ENCODE measurements around the gene CCN6.
A peak's percentile ranks its signal among the peaks of the same experiment; 100 is the strongest.
"Not testable (repeated sequence)": the region's sequence is repeated elsewhere in the genome, so short reads cannot be mapped to it uniquely, and the experiment has no call there.

CCN6 gene

DNA sequence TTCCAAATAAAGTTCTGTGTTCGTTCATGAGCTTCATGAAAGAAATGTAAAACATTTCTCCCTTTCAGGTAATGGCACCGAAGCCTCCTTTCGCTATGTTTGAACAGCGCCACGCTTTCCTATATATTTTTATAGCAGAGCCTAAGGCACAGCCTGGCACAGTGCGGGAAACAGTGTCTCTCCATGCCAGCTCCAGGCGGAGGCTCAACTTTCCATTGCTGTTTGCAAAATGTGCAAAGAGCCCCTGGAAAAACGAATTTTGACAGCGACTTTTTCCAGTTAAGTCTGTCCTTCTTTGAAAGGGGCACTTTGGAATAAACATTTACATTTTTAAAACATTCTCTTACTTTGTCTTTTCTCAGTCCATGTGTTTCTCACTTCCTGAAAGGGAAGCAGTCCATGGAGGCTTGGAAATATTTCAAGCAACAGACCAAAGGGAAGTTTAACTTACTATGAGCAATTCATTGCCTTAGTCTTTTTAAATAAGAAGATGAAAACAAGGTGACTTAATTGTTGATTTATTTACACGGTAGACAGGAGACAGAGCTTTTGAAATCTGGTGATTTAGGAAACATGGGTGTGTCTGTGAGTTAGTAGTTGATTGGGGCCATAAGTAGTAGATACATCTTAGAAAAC lies 769 bp downstream of the CCN6 start:
- no peak for DNase-seq

DNA sequence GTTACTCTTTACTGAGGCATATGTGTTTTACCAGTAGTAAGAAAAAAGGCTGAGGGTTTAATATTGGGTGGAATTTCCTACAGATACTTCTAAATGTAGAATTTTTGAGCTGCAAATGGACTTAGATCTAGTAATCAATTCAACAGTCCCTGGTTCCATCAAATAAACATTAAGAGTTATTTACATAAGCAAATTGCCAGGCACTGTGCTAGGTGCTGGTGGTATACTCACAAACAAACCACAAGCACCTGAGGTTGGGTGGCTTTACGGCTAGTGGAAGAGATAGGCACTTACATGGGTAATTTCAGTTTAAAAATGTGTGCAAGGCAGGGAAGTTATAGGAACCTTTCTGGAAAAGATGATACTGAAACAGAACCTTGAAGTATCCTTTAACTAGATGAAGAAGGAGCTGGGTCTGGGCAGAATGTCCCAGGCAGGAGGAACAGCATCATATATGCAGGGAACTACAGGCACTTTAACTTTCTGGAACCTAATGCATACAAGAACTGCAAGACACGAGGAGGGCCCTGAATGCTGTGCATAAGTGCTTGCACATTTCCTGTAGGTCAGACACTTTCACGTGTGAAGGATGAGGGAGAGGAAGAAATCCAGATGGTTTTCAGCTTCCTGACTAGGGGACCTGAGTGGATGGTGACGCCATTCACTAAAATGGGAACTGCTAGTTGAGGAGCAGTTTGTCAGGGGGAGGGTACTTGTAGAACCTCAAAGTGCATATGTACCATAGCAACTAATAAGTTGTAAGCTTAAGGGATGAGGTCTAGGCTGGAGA lies 4.5 kb downstream of the CCN6 start:
- no peak for DNase-seq

DNA sequence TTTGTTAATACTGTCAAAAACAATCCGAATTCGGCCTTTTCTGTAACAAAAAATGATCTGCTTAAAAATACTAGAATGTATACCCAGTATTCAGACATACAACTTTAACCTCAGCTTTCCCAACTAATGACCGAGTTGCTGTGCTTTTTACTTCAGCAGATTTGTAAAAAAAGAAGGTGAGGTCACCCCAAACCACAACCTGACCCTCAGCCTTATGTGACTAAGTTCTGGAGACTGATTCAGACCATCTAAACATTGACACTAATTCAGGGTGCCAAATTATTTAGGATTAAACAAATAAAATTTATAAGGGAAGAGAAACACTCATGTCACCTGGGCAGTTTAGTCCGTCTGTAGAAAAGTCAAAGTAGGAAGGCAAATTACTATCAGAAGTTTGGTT lies 7.7 kb downstream of the CCN6 start:
- DNase-seq = no peak

DNA sequence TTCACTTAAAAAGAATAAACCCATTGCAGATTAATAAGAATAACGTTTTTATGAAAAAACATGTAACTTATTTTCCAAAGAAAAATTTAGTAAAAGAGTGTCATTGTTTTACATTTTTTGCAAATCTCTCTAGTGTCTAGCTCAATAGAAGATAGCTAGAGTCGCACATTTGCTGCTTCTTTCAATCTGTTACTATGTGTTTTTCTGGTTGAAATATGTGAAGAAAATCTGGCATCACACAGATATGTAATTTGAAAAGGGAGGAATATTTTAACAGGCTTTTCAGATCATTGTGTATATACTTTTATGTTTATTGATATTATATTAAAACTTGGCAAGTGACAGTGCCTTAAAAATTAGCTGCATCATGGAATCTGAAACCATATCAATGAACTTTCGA lies 9.1 kb downstream of the CCN6 start:
- DNase-seq = no peak

DNA sequence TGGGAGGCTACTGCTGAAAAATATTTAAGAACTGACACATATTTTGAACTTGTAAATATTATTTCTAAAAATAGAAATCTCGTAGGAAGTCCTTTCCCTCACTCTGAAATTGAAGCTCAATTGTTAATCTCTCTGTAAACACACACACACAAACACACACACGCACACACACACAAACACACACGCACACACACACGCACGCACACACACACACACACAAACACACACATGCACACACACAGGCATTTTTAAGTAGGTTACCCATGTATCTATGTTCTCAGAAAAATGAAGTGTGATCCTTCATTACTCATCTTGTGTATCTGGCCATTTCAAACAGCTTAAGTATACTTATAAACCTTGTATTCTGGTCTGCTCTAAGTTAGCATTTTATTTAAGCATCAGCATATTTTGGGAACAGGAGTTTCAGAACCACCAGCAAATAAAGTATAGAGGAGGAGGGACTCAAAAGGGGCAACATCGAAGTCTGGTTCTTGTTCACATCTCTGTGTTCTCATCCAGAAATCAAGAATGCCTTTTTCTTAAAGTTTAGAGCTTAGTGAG lies 11.6 kb downstream of the CCN6 start:
- no peak for DNase-seq

DNA sequence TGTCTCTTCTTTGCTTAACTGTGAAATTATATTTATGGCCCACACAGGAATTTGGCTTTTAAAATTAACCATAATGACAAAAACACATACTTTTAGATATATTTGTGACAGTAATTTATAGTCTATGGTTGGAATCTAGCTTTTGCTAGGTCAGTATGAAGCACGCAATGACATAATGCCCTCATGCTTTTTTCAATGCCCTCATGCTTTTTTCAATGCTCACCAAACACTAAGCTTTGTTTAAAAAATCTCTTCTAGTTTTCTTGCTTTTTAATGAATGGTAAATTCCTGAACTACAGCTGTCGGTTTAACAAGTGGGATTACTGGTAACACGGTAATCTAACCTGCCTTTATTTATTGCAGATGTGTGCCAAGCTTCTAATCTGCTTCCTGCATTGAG lies 12.7 kb downstream of the CCN6 start:
- no peak for DNase-seq

DNA sequence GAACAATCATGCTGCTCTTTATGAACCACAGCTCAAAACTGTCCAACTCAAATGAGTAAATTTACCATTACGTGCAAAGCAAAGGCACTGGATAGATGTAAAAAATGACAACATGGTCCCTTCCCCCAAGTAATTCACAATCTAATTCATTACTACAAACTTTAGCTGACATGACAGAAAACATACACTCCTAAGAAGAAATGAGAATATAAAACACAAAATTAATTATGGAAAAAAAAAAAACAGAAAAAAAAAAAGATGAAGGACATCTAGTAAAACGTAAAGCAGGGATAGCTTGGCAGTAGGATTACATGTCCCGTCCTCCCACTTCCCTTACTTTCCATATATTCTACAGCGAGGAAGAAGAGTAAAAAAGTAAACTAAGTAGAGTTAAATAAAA lies 27.7 kb downstream of the CCN6 start:
- no peak for DNase-seq

DNA sequence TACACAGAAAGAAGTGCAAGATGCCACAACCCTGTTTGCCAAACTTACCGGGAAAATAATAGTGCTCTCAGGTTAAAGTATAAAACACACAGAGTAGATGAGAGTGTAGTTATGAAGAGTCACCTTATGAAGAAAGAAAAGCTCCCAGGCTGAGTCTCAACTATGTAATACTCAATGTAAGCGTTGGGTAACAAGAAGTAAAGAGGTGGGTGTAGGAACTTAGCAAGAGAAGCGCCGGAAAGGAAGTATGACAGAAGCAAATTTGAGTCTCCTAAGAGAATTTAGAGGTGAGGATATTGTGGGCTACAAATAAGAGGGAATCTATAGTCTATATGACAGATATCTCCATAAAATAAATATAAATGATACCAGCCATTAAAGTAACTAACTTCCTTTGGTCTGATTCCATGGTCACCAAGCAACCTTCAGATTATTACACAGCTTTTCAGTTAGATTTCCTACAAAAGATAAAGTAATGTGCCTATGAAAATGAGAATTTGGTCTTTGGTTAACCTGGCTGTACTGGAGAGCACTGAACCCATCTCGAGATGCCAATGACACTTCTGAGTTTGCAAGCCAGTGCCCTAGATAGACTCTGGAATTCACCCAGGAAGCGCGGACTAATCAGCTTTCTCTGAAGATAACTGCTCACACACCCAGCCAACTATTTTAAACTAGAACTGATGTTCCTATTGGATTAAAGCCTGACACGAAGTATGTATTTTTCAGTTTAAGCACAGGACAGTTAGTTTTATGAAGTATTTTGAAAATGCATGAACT lies 31.6 kb downstream of the CCN6 start:
- DNase-seq = no peak

DNA sequence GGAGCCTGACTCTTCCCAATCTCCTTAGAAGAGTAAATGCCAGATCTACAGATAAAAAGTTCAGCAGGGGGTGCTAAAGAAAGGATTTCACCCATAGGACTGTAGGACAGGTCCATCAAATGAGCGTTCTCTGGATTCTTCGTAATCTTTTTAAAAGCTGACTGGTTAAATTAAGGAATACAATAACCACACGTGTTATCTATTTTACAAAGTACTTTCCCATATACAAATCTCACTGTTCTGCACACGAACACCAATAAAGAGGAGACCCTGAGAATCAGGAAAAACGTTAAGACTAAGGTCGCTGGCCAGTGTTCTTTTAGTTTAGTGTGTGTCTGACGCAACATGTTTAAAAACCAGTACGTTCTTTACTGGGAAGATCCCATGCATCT lies 32.8 kb downstream of the CCN6 start:
- DNase-seq = no peak

DNA sequence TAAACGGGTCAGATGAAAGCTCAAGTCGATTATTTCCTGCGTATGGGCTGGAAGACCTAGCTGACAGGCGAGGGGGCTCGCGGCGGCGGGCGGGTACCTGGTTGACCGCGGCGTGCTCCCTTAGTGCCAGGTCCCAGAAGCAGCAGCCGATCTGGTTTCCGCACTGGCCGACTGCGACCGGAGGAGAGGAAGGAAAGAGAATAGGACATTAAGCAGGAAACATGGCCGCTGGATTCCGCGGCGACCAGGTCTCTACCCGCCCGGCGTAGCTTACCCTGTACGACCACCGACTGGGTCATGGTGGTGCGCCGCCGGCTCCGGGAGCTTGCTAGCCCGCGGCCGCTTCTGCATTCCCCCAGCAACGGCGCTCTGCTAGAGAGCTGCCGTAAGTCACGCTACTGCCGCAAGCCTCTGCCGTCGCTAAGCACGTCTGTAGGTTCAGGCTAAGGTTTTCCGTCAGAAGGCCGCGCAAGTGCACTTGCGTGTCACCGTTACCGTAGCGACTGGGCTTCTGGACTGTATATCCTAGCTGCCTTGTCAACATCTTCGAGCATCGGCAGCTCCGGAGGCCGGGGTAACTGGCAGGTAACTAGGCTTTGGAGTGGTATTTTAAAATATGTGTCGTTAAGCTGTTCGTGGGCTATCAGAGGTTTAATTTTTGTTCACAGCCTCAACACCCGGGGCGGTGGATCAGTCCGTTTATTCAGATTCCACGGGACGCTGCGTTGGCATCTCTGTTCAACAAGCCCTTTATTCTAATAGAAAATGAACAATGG lies 33.4 kb downstream of the CCN6 start, which contains the start of the genes FAM229B and TUBE1:
Gene FAM229B, plus strand, starts transcription at position 456 of the 776 bp plus-strand sequence. CDS start 11,693 bp downstream, outside the sequence.
Gene TUBE1, minus strand, starts transcription at position 347 of the 776 bp plus-strand sequence. Its CDS starts 48 bp downstream, at position 299.
- peak; percentile 86 to 88 for DNase-seq

DNA sequence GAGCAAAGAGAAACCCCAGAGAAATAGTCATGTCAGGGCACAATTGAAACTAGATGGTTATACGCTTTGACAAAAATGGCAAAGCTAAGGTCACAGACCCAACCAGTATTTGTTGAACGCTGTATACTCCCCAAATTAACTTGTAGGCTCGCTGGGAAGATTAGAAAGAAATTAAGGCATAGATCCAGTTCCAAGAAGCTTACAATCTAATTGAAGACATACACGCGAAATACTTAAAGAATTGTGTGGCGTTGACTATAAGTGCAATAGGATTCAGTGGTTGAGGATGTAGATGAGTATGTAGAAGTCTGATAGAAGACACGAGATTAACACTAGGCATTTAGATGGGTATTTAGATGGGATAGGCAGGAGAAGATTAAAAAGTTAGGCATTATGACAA lies 34.0 kb downstream of the CCN6 start:
- DNase-seq = no peak

DNA sequence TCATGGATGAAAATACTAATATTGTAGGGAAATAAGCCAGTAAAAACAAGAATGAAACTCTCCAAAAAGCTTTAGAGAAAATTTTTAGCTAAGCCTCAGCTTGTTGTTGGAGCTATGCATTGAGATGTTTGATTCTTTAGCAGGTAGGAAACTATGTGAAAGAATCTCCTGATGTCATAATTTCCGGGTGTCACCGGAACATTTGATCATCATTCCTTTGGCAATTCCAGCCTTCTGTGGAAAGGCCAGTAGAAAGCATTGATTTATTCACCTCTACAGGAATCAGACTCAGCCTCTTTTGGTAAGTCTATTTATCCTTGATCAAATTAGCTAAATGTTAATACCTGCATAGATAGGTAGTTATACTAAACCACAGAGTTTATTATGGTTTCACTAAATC lies 43.0 kb downstream of the CCN6 start:
- no peak for DNase-seq

DNA sequence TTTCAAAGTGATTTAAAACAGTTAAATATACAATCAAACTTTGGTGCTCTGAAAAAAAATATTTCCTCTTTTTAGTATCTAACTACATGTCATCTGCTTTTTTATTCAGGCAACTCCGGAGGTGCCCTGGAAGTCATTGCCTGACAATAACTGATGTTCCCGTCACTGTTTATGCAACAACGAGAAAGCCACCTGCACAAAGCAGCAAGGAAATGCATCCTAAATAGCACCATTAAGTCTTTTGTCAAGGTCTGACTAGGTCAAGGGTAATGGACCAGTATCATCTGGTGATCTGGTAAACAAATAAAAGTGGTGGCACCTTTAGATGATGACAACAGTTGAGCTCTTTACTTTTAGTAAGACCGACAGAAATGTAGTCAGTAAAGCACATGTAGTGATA lies 46.7 kb downstream of the CCN6 start:
- no peak for DNase-seq

DNA sequence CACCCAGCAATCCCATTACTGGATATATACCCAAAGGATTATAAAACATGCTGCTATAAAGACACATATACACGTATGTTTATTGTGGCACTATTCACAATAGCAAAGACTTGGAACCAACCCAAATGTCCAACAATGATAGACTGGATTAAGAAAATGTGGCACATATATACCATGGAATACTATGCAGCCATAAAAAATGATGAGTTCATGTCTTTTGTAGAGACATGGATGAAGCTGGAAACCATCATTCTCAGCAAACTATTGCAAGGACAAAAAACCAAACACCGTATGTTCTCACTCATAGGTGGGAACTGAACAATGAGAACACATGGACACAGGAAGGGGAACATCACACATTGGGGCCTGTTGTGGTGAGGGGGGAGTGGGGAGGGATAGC lies 52.1 kb downstream of the CCN6 start:
- not testable (repeated sequence) for DNase-seq

DNA sequence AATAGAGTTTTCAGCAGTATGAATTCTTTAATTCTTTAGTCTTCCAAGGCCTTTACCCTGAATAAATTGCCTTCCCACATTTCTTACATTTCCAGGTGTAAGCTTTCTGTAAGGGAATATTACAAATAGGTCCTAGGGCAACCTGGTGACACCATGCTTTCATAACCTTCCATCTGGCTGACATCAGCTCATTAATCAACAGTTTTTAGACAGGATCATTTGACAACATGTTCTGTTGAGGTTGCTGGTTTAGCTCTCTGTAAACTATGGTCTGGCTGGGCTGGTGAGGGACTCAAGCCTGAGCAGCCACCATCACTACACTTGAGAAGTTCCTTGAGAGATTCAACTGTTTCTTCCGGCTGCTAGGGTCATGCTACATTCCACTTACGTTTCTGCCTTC lies 52.7 kb downstream of the CCN6 start:
- DNase-seq = no peak

DNA sequence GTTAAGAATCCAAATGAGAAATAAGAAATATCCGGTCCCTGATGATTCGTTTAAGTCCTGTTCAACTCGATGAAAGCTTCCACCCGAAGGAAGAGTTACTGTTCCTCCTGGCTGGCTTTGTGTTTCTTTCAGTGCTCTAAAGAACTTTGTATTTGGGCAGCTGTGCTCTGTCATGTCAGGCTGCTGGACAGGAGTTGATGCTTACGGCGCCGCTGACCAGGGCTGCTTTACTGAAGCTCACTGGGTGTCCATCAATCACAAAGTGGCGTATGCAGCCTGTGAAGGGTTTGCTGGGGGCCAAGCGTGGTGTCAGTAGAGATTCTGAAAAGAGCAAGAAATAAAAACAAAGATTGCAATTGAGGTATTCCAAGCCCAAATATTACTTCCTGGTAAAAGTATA lies 55.4 kb downstream of the CCN6 start:
- DNase-seq = no peak

DNA sequence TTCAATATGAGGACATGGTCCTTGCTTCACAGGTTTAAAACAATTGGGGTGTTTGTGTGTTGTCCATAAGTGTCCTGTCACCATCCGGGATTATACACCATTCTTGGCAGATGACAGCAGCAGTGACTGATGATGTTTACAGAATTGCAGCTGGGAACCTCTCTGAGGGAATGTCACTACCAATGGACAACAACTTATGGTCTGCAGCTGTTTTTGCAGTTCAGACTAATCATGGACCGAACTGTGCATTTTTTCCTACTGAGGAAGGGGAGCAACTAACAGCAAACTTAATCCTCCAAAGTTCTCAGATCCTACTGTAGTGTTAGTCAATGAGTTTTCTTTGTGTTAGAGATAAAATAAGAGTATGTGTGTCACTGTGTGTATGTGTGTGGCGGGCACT lies 59.5 kb downstream of the CCN6 start:
- no peak for DNase-seq

DNA sequence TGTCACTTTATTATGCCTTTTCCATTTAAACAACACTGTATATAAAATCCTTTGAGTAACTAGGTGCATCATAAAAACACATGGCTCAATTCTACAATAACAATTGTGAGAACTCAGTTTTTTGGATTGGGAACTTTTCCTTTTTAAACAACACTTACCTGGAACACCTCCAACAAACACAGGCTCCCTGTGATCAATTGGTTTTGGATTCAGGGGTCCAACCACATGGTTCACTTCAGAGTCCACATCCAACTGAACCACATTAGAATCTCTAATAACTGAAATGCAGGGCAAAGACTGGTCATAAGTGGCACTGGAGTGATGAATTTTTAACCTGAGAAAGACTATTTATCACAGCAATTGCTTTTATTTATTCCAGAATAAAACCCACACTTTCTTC lies 60.0 kb downstream of the CCN6 start:
- no peak for DNase-seq

DNA sequence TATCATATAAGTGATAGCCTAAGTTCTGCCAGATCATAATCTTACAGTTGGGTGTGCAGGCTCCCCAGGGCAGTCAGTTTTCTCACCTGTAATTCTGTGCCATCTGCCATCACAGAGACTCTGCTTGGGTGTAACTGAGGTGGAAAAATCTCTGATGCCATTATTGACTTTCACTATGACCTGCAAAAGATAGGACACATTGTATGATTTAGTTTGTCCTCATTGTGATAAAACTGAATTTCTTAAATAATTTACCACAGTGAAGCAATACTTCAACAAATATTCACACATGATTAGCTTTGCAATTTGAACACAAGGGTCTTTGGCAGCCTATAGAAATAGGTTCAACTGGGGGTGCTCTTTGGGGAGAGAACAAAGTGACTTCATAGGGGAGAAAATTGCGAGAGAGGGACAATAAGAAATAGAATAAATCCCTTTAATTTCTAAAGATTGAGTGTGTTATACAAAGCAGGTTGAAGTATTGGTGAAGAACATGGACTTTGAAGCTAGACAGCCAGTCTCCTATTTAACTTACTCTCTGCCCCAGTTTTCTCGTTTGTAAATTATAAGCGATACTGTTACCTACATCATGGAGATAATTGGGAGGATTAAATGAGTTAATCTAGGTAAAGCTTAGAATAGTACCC lies 60.8 kb downstream of the CCN6 start:
- DNase-seq = no peak

DNA sequence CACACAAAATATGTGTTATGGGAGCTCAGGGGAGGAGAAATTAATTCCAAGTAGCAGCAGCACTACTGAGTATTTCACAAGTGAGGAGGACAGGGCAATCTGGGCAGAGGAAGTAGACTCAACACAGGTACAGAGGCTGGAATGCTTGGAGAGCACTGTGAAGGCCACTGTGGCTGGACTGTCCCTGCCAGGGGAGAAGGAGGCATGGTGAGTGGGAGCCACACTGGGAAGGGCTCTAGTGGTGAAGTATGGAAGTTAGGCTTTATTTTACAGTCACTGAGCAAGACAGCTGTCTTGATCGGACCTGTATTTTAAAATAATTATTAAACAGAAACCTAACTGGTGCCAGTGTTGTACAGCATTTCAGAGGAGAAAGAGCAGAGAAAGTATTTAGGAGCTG lies 62.3 kb downstream of the CCN6 start:
- DNase-seq = no peak

DNA sequence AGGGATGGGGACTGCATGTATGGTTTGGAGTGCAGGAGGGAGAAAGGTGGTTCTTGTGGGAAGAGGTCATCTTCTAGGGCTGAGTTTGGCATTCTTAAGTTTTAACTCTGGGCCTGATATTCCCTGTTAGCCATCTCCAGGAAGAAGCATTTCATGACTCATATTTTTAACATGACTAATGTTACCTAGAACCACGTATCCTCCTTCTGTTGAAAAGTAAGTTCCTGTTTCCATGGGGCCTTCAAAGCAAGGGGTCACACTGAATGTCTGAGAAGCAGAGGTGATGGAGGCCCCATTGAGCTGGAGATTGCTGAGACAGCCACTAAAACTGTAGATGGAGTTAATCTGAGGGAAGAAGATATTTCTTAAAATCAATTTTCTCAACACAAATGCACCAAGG lies 63.6 kb downstream of the CCN6 start:
- no peak for DNase-seq

DNA sequence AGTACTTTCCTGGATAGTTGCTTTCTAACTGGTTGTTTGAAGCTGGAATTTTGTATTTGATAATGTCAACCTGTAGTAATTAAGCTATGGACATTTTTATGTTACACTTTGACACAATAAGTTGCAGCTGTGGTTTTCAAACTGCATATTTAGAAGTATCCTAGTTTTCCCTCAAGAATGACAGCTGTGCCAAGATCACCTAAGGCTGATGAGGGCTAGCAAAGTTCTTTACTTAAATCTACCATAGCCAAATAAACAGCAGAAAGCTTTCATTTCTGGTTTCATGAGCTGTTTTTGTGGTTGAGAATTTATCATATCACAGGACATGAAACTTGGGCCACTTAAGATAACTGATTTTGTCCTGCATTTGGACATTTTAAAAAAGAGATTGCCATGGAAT lies 64.1 kb downstream of the CCN6 start:
- DNase-seq = no peak

Measured in stimulated activated CD4-positive, alpha-beta T cell treated with anti-CD3 and anti-CD28 coated beads, Interleukin-2, amount 100 ng/mL, for 24 hours (primary cell).